ENCODE data around the gene MICAL2. TPM values are rescaled to one million over a fixed set of nuclear protein-coding genes. Genes with fewer than 3 reads are reported as not detected.

The MICAL2 gene
- total RNA-seq, 4 donors from 2014 or later, result 27.4 to 63.6 (median 51.9) TPM

DNA sequence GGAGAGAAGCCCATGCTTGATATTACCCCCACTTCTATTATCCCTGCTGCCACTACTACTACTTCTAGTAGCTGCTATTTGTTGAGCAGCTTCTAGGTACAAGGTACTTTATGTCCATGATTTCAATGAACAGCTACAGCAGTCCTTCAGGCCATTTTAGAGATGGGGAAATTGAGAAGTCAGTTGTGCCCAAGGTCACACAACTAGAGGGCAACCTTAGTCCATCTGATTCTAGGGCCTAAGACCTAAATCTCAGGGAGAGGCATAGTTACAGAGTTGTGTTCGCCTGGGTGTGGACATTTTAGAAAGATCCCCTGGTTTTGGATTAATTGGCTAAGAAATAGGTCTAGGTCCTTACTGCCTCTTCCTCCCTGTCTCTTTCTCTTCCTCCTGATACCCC lies 52.3 kb downstream of the MICAL2 start:
- Histone ChIP-seq H3K4me1 (peaks cover 30 to 44% of the 10 kb centered on the region in 2 donors), H3K9me3 (no peaks in the 10 kb centered on the region), H3K27ac (peak overlapping the region in 1 of 3 donors; percentile 18), H3K27me3 (no peaks in the 10 kb centered on the region), H3K4me3 (replicated peaks in 1 of 3) (no peak overlapping the region), H3K36me3 (peaks cover 0 to 3% of the 10 kb centered on the region in 2 donors)
- TF ChIP-seq, protein P1, sequence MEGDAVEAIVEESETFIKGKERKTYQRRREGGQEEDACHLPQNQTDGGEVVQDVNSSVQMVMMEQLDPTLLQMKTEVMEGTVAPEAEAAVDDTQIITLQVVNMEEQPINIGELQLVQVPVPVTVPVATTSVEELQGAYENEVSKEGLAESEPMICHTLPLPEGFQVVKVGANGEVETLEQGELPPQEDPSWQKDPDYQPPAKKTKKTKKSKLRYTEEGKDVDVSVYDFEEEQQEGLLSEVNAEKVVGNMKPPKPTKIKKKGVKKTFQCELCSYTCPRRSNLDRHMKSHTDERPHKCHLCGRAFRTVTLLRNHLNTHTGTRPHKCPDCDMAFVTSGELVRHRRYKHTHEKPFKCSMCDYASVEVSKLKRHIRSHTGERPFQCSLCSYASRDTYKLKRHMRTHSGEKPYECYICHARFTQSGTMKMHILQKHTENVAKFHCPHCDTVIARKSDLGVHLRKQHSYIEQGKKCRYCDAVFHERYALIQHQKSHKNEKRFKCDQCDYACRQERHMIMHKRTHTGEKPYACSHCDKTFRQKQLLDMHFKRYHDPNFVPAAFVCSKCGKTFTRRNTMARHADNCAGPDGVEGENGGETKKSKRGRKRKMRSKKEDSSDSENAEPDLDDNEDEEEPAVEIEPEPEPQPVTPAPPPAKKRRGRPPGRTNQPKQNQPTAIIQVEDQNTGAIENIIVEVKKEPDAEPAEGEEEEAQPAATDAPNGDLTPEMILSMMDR (IDR thresholded peaks at IDR 0.05), result no peak
- no peak for TF ChIP-seq POLR2A (IDR thresholded peaks at IDR 0.05)
- intact Hi-C loops (cut with DNase I), result no loop called here
- 93 to 95% methylated on average over 1 of the region's 1 CpG for WGBS, 2 donors
- no peak for DNase-seq

DNA sequence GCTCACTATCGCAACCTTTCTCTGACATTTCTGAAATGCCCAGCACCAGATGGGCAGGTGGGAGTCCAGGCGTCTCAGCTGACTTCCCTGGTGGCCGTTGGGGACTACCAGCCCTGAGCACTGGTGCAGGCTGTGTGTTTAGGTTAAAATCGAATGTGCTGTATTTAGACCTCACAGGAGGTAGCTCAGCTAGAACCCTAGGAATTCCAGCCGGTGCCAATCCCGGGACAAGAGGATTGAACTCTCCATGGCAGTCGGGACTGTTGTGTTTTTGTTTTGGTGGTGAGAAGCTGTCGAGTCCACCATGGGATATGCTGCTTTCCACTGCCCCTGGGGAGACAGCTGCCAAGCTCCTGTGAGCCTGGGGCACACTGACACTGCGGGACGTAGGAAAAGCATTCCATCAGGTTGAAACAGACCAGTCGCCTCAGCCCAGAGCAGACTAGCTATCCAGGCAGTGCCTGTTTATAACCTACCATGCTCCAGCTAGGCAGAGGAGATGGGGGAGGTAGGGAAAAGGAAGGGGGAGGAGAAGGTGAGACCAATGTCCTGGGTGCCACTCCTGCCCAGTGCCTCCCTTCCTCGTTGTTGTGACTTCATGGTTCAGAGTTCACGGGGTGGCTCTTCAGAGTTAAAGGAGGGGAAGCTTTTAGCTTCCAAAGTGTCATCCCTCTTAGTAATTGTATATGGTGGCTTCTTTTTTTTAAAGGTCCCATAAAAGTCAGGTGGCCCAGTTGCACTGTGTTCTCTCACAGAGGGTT lies 53.0 kb downstream of the MICAL2 start:
- no peak for DNase-seq
- Histone ChIP-seq H3K4me1 (peaks cover 31 to 41% of the 10 kb centered on the region in 2 donors), H3K27me3 (no peaks in the 10 kb centered on the region), H3K9me3 (no peaks in the 10 kb centered on the region), H3K4me3 (replicated peaks in 1 of 3) (no peak overlapping the region), H3K36me3 (peaks cover 0 to 3% of the 10 kb centered on the region in 2 donors), H3K27ac (peak overlapping the region in 2 of 3 donors; percentile 4 to 18)
- intact Hi-C loops (cut with DNase I), result no loop called here
- no peak for TF ChIP-seq POLR2A (IDR thresholded peaks at IDR 0.05)
- TF ChIP-seq, protein P1 (IDR thresholded peaks at IDR 0.05), result no peak
- WGBS, 2 donors, result 75 to 77% methylated on average over 11 to 13 of the region's 13 CpGs

DNA sequence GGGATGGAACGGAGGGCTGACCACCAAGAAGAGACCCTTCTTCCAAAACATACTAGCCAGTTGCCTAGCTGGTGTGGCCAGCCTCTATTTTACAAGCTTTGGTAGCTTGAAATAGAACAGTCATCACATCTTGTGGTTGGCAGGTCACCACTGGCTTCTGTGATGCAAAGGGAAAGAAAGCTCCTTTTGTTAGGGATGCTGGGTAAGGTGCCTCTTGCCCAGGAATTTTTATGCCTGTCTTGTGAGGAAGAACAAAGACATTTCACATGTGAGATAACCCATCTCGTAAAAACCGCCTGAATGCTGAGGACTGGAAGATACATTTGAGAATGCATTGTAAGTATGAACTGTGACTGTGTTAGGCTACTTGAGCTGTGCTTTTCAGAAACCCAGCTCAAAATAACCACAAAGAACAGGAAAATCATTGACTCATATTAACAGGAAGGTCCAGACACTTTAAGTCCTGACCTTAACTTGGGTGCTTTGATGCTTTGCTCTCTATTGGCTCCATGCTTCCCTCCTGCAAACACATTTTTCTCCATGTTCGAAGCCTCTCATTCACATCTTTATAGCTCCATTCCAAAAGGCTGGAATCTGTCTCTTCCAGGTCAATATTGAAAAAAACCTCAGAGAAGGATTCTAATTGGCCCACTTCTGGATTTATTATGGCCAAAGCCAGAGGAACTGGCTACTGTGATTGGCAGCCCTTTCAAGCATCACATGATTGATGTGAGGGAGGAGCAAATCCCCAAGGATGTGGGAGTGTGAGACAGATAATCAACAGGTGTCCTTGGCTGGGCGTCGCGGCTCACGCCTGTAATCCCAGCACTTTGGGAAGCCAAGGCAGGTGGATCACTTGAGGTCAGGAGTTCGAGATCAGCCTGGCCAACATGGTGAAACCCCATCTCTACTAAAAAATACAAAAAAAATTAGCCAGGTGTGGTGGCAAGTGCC lies 53.9 kb downstream of the MICAL2 start:
- Histone ChIP-seq H3K4me3 (replicated peaks in 1 of 3) (no peak overlapping the region), H3K4me1 (peaks cover 30 to 36% of the 10 kb centered on the region in 2 donors), H3K27ac (peak overlapping the region in 2 of 3 donors; percentile 4 to 41), H3K9me3 (no peaks in the 10 kb centered on the region), H3K27me3 (no peaks in the 10 kb centered on the region), H3K36me3 (peaks cover 0 to 3% of the 10 kb centered on the region in 2 donors)
- no peak for TF ChIP-seq POLR2A (IDR thresholded peaks at IDR 0.05)
- TF ChIP-seq, protein P1 (IDR thresholded peaks at IDR 0.05), result no peak
- WGBS, 2 donors, result 90 to 94% methylated on average over 9 of the region's 9 CpGs
- no peak for DNase-seq
- intact Hi-C loops (cut with DNase I), result no loop called here

DNA sequence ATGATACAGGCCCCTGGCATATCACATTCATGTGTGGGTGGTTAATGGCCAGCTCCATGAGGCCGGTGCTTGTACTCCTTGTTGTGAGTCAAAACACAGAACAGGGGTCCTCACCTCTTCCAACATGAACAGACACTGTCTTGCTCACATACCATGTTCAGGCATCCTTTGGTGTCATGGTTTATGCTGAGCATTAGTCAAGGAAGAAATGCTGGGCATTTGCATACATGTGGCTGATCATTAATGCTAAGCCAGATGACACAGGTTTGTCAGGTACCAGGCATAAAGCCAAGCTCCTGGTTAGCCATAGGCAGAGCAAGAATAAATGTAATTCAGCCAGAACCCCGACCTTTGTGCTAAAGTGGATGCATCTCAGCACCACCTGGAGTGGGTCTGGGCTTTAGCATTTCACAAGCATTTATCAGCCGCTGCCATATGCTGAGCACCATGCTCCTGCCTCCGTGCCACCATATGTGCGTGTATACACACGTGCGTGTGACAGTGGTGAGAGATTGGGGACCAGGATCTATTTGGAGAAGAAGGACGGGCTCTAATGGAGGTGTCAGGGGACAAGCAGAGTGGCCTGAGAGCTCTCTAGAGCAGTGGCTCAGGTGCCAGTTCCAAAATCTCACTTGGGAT lies 55.0 kb downstream of the MICAL2 start:
- no peak for DNase-seq
- H3K4me1 ChIP-seq, result peaks cover 23 to 26% of the 10 kb centered on the region in 2 donors
- H3K9me3 ChIP-seq, result no peaks in the 10 kb centered on the region
- H3K4me3 ChIP-seq (replicated peaks in 1 of 3), result no peak overlapping the region
- peaks cover 0 to 3% of the 10 kb centered on the region in 2 donors for H3K36me3 ChIP-seq
- WGBS, 2 donors, result 89 to 90% methylated on average over 8 of the region's 8 CpGs
- H3K27me3 ChIP-seq, result no peaks in the 10 kb centered on the region
- TF ChIP-seq POLR2A (IDR thresholded peaks at IDR 0.05), result no peak
- TF ChIP-seq, protein P1 (IDR thresholded peaks at IDR 0.05), result no peak
- peak overlapping the region in 1 of 3 donors; percentile 41 for H3K27ac ChIP-seq
- intact Hi-C loops (cut with DNase I), result no loop called here

Data from thyroid gland (tissue), 4 donors.